B cell (primary cell): ENCODE measurements around the gene HNF1B. TPM values are rescaled to one million over a fixed set of nuclear protein-coding genes. Genes with fewer than 3 reads are reported as not detected.

ENCODE experiments used
- ATAC-seq: fragments of 200-7000 bp; cut with Tn5 transposase; one replicate; pipeline ENCODE4 v1.10.0; 2021; ENCODE audit warnings: low read depth, mild to moderate bottlenecking, moderate number of reproducible peaks, moderate library complexity
- CTCF ChIA-PET: fragments of 350-600 bp; sonication (Branson Sonifier 250); formaldehyde crosslinking; loops from one replicate; lab custom pipeline; 2021; ENCODE audit warnings: antibody characterized with exemption, inconsistent platforms; lab: Charles Lee
- POLR2A ChIA-PET: fragments of 350-600 bp; sonication (Branson Sonifier 250); formaldehyde crosslinking; loops from one replicate; lab custom pipeline; 2021; ENCODE audit warnings: antibody characterized with exemption; lab: Charles Lee
- DNase-seq: peaks from one replicate; pipeline ENCODE4 v3.0.0; 2013
- H2AFZ ChIP-seq: 2 replicates; pipeline ENCODE4 v1.6.1; 2012; ENCODE audit warnings: mild to moderate bottlenecking, low read depth, low read length; ENCODE audit not compliant: insufficient read depth, poor library complexity, severe bottlenecking
- H3K27ac ChIP-seq, 2 donors: 1 replicate in 1 of 2; 2 replicates in 1 of 2; pipeline ENCODE4 v1.5.1; 2012 to 2013; ENCODE audit warnings: low read length in 2 of 2, mild to moderate bottlenecking in 2 of 2, moderate library complexity in 1 of 2
- H3K27me3 ChIP-seq, 4 experiments: fragments of 200-600 bp in 1 of 4; sonication (generic) in 1 of 4; replicated peaks in 1 of 4; 1 replicate in 2 of 4; 2 replicates in 2 of 4; pipeline versions ENCODE4 v1.6.1 to v1.7.0; 2013 to 2016; ENCODE audit warnings: low read length in 3 of 4, mild to moderate bottlenecking in 2 of 4, mixed read lengths in 1 of 4, moderate library complexity in 1 of 4; ENCODE audit not compliant: insufficient read depth in 4 of 4, control insufficient read depth in 3 of 4; ENCODE audit errors: control extremely low read depth in 1 of 4
- H3K36me3 ChIP-seq, 2 experiments: replicated peaks in 1 of 2; 1 replicate in 1 of 2; 2 replicates in 1 of 2; pipeline versions ENCODE4 v1.6.1 to v1.7.1; 2013; ENCODE audit warnings: low read length in 1 of 2; ENCODE audit not compliant: insufficient read depth in 2 of 2, control insufficient read depth in 1 of 2; ENCODE audit errors: control extremely low read depth in 1 of 2, extremely low read depth in 1 of 2
- H3K4me1 ChIP-seq, 2 donors: fragments of 200-600 bp in 1 of 2; sonication (generic) in 1 of 2; 1 replicate in 1 of 2; 2 replicates in 1 of 2; pipeline versions ENCODE4 v1.5.1 to v1.6.1; 2013 to 2017; ENCODE audit warnings: low read length in 2 of 2; ENCODE audit not compliant: control insufficient read depth in 2 of 2, insufficient read depth in 2 of 2
- H3K4me2 ChIP-seq: replicated peaks from 2 replicates; pipeline ENCODE3; 2012; ENCODE audit warnings: mild to moderate bottlenecking, low read depth, low read length; ENCODE audit not compliant: poor library complexity, severe bottlenecking
- H3K4me3 ChIP-seq, 5 experiments: fragments of 200-600 bp in 1 of 5; sonication (generic) in 1 of 5; 1 replicate in 3 of 5; 2 replicates in 2 of 5; pipeline versions ENCODE4 v1.5.1 to v1.7.0; 2011 to 2016; ENCODE audit warnings: low read length in 4 of 5, mild to moderate bottlenecking in 4 of 5, low read depth in 2 of 5, control low read depth in 1 of 5, moderate library complexity in 1 of 5; ENCODE audit not compliant: insufficient read depth in 1 of 5; ENCODE audit errors: control extremely low read depth in 1 of 5, extremely low read depth in 1 of 5
- H3K79me2 ChIP-seq: fragments of 200-600 bp; sonication (generic); one replicate; pipeline ENCODE4 v1.6.0; 2016; ENCODE audit warnings: low read length; ENCODE audit not compliant: control insufficient read depth, insufficient read depth
- H3K9ac ChIP-seq: fragments of 200-600 bp; sonication (generic); 2 replicates; pipeline ENCODE4 v1.6.1; 2017; ENCODE audit warnings: mild to moderate bottlenecking, low read length, moderate library complexity
- H3K9me3 ChIP-seq, 3 donors: one replicate each; pipeline versions ENCODE4 v1.6.1 to v1.7.1; 2013; ENCODE audit warnings: low read length in 2 of 3; ENCODE audit not compliant: control insufficient read depth in 2 of 3, insufficient read depth in 1 of 3; ENCODE audit errors: control extremely low read depth in 1 of 3
- H4K20me1 ChIP-seq: 2 replicates; pipeline ENCODE4 v1.6.0; 2012; ENCODE audit warnings: mild to moderate bottlenecking, low read length; ENCODE audit not compliant: insufficient read depth, control insufficient read depth, poor library complexity, severe bottlenecking
- H3K27ac Mint-ChIP-seq: one replicate; pipeline ENCODE4 v1.8.0; 2021; ENCODE audit warnings: mixed read lengths
- H3K27me3 Mint-ChIP-seq: one replicate; pipeline ENCODE4 v1.8.0; 2021; ENCODE audit warnings: mixed read lengths
- H3K4me1 Mint-ChIP-seq: one replicate; pipeline ENCODE4 v1.8.0; 2021; ENCODE audit warnings: mixed read lengths
- H3K4me3 Mint-ChIP-seq: one replicate; pipeline ENCODE4 v1.8.0; 2021; ENCODE audit warnings: mixed read lengths
- H3K9me3 Mint-ChIP-seq: one replicate; pipeline ENCODE4 v1.8.0; 2022; ENCODE audit warnings: mixed read lengths; ENCODE audit not compliant: insufficient read depth
- CTCF ChIP-seq: fragments of 200-600 bp; IDR thresholded peaks from one replicate; pipeline ENCODE4 v1.8.0; 2022; ENCODE audit warnings: antibody characterized with exemption, mild to moderate bottlenecking
- EZH2 ChIP-seq: IDR thresholded peaks from 2 replicates; pipeline ENCODE4 v1.6.1; 2012; ENCODE audit warnings: borderline replicate concordance, low read depth, mild to moderate bottlenecking, moderate library complexity, low read length; ENCODE audit not compliant: insufficient read depth, poor library complexity, severe bottlenecking
- WGBS: methylation state at CpG from one replicate; pipeline ENCODE4 v1.1.5; 2013; ENCODE audit warnings: missing lambda C conversion rate; ENCODE audit not compliant: insufficient coverage; 5-methylcytosine and 5-hydroxymethylcytosine counted together
- intact Hi-C: fragments of 100-400 bp; cut with micrococcal nuclease; formaldehyde crosslinking; loops from one replicate; pipeline ENCODE4 v1.10.0; 2022
- polyA plus RNA-seq: library from polyadenylated mRNA; depleted of rRNA; stranded (reverse); fragments of >200 nt; gene quantifications from 2 replicates; pipeline ENCODE4 v1.2.3, GENCODE V29; 2012
- total RNA-seq, 2 donors: library from RNA; stranded (reverse); fragments of 120-200 nt in 1 of 2; gene quantifications; 1 replicate in 1 of 2; 2 replicates in 1 of 2; pipeline versions ENCODE4 v1.2.3 to v1.2.4, GENCODE V29; 2013 to 2022

HNF1B gene
- total and polyA plus RNA-seq, 2 donors (not counting 1 experiment from before 2014, with no cell fraction given): 1.5 TPM; not detected in 1

GRCh38 chr17:37713028-37713431 is 31.8 kb downstream of the HNF1B start:
- ATAC-seq (no peak), DNase-seq (no peak)
- no peak overlapping the region for H3K4me2 ChIP-seq
- no peaks in the 10 kb centered on the region for H3K79me2 ChIP-seq
- TF ChIP-seq EZH2 (no peak), CTCF (no peak)
- no peak overlapping the region for H3K9ac ChIP-seq
- no peaks in the 10 kb centered on the region for H3K4me1 Mint-ChIP-seq
- 86% methylated on average over 1 of the region's 6 CpGs for WGBS
- no peaks in the 10 kb centered on the region for H4K20me1 ChIP-seq
- POLR2A ChIA-PET: no interaction called here
- H3K9me3 ChIP-seq: peaks cover 0 to 4% (median 0%) of the 10 kb centered on the region in 3 donors
- no peak overlapping the region for H3K27ac Mint-ChIP-seq
- CTCF ChIA-PET: no interaction called here
- no peaks in the 10 kb centered on the region for H3K4me1 ChIP-seq
- H3K4me3 ChIP-seq: no peak overlapping the region
- H3K4me3 Mint-ChIP-seq: no peak overlapping the region
- H3K27me3 Mint-ChIP-seq: peaks cover 39% of the 10 kb centered on the region
- no peak overlapping the region for H2AFZ ChIP-seq
- H3K9me3 Mint-ChIP-seq: no peaks in the 10 kb centered on the region
- H3K27ac ChIP-seq: no peak overlapping the region
- intact Hi-C loops: no loop called here
- peaks cover 0 to 21% (median 2%) of the 10 kb centered on the region in 4 experiments for H3K27me3 ChIP-seq
- H3K36me3 ChIP-seq: no peaks in the 10 kb centered on the region

GRCh38 chr17:37711113-37711512 is 33.7 kb downstream of the HNF1B start:
- DNase-seq (no peak), ATAC-seq (no peak)
- no peak for TF ChIP-seq CTCF
- no peak for TF ChIP-seq EZH2
- no peak overlapping the region for H3K27ac ChIP-seq
- H3K4me1 ChIP-seq: no peaks in the 10 kb centered on the region
- Mint-ChIP-seq H3K4me3 (no peak overlapping the region), H3K27ac (no peak overlapping the region), H3K9me3 (no peaks in the 10 kb centered on the region), H3K27me3 (peaks cover 39% of the 10 kb centered on the region), H3K4me1 (no peaks in the 10 kb centered on the region)
- H2AFZ ChIP-seq: no peak overlapping the region
- POLR2A ChIA-PET: no interaction called here
- intact Hi-C loops: no loop called here
- peaks cover 0 to 15% (median 5%) of the 10 kb centered on the region in 4 experiments for H3K27me3 ChIP-seq
- H3K9me3 ChIP-seq: peaks cover 0 to 4% (median 0%) of the 10 kb centered on the region in 3 donors
- no peaks in the 10 kb centered on the region for H4K20me1 ChIP-seq
- 89% methylated on average over 6 of the region's 6 CpGs for WGBS
- H3K4me3 ChIP-seq: no peak overlapping the region
- CTCF ChIA-PET: interaction anchor here (0.9 to 1.8 kb wide), 3 partner anchors 8 to 81 kb away, joined by 3 to 4 read pairs (median 4); no protein-coding TSS in a partner anchor
- no peaks in the 10 kb centered on the region for H3K36me3 ChIP-seq
- H3K79me2 ChIP-seq: no peaks in the 10 kb centered on the region
- H3K4me2 ChIP-seq: no peak overlapping the region
- H3K9ac ChIP-seq: no peak overlapping the region
